Right hindlimb (tissue), 1 donor: ENCODE measurements around the gene PRMT7.

Source experiments
- DNase-seq: peaks from one replicate; pipeline ENCODE4 v3.0.0-alpha.2; 2018

PRMT7 gene

DNA sequence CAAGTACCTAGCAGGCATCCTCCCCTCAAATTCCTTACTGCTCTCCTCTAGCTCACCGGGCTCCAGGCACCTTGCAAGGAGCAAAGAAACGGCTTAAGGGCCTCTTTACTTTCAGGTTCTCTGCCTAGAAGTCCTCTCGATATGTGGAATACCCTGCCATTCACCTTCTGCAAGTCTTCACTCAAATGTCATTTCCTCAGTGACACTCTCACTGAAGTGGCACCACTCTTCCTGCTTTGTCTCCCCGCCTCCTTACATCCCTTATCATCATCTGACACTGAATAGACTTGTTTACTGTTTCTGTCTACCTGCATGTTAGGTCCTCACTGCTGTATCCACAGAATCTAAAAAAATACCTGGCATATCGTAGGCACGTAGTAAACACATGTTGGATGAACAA, 1.0 kb upstream of the PRMT7 start:
- DNase-seq: no peak

DNA sequence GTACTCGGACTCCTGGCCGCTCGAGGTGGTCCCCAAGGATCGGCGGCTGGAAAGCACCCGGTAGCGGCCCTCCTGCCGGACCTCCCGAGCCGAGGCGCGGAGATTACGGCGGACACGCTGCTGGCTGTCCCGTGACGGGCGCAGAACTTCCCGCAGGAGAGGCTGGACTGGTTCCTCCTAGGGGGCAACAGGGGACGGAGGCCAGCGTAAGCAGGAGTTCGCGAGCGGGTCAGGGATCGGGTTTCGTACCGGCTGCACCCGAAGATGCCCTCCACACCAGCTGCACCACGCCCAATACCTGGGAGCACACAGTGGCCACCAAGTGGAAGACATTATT, 414 bp upstream of the PRMT7 start:
- no peak for DNase-seq

DNA sequence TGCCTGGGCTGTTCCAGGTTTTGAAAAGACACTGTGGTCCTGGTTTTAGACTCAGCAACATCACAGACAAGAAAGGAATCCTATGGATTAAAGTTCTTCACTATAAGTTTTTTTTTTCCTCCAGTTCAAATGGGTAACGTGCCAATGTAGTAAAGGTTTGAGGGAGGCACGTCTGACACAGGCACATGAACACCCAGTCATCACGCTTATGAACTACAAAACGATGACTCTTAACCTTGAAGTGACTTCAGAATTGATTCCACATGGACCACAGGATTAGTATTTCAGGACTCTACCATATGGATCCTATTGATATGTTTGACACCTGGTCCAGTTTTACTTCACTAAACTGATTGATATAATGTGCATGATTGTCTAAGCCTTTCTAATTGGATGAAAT, 2.3 kb downstream of the PRMT7 start:
- DNase-seq: no peak

DNA sequence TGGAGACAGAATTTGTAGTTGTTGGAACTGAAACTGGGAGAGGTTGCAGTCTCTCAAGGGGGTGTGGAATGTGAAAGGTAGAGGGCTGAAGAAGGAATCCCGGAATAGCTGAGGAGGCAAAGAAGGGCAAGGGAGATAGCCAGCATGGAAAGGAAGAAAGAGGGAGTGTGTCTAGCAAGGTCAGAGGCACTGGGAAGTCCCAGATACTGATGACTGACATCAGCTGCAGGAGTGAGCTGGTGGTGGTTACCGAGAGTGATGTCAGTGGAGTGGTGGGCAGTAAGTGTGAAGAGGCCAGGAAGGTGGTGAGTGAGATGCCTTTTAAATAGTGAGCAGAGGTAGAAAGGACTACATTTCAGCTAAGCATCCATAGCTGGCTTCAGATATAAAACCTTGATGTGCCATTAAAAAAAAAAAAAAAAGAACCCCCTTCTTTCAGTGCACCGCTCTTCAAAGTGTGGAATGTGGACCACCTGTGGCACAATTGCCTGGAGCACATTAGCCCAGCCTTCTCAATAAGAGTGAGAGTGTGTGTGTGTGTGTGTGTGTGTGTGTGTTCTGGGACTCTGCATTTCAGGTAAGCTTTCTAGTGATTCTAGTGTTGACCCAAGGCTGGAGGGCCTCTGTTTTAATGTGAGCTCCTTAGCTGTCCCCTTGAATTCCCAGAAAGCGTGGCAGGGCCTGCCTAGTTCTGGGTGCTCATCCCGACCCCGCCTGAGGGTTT, 8.5 kb downstream of the PRMT7 start:
- no peak for DNase-seq

DNA sequence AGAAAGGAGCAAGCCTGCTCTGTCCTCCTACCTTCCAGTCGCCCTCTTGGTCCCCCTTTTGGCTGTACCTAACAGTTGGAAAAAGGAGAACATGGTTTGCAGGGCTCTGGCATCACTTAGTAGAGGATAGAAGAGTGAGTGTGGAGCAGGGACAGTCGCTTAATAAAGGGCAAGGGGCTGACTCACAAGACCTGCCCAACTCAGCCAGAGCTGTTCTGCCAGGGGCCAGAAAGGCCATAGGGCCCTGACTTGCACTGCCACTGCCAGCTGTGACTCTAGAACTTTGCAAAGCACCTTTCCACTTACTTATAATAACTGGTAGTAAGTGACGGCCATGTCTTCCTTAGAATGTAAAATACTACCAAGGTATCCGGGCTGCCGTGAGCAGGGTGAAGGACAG, 13.5 kb downstream of the PRMT7 start:
- no peak for DNase-seq

DNA sequence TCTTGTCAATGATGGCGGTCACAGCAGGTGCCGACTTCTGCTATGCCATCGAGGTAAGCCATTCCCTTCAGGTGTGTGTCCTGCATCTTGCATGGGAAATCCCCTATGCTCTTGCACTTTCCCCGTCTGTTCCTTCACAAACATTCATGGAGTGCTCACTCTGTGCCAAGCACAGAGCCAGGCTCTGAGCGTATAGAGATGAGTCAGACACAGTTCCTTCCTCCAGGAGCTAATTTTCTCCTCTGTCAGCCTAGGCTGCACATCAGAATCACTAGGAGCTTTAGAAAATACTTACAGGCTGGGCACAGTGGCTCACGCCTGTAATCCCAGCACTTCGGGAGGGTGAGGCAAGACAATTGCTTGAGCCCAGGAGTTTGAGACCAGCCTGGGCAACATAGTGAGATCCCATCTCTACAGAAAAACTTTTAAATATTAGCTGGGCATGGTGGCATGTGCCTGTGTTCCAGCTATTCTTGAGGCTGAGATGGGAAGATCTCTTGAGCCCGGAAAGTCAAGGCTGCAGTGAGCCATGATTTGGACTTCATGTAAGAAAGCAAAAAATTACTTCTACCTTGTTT, 14.1 kb downstream of the PRMT7 start:
- no peak for DNase-seq

DNA sequence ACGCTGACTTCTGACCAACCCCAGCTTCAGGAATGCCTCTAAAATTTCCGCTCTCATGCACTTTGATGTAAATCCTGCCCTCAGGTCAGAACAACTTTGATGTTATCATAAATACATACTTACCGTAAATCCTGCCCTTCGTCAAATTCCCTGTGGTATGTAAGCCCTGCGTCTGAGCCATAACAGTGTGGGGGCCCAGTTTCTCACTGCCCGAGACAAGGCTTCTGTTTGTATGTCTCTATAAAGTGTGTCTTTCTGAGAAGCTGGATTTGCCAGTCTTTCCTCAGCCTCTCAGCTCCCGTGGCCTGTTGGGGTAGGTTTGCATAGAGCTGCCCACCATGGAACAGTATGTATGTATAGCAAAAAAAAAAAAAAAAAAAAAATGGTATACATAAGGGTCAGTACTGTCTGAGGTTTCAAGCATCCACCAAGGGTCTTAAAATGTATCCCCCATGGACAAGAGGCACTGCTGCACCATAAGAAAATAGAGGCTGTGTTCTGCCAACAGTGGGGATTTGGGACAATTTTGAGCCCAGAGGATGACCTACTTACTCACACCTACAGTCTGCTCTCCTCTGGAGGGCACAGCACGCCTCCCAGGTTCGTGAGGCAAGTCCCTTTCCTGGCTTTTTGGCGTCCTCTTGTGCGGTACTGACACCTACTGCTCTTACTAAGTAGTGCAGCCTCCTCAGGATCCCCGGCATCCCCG, 17.5 kb downstream of the PRMT7 start:
- DNase-seq: peak; percentile 80

DNA sequence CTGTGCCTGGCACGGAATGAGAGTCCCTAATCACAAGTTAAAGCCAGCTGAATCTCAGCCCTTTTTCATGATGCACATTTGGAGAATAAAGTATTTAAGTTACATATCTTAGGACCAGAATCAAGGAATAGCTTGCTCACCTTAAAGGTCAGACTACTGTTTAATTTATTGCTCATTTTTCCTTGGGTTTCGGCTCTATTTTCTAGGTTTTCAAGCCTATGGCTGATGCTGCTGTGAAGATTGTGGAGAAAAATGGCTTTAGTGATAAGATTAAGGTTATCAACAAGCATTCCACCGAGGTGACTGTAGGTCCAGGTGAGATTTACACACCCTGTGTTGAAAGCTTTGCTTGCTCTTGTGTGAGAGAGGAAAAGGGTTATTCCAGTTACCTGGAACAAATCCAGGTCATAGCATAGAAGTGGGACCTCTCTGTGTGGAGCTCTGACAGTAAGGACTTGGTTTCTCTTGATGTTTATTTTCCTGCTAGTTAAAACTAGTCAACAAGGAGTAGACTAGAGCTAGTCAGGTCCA, 18.1 kb downstream of the PRMT7 start:
- no peak for DNase-seq

DNA sequence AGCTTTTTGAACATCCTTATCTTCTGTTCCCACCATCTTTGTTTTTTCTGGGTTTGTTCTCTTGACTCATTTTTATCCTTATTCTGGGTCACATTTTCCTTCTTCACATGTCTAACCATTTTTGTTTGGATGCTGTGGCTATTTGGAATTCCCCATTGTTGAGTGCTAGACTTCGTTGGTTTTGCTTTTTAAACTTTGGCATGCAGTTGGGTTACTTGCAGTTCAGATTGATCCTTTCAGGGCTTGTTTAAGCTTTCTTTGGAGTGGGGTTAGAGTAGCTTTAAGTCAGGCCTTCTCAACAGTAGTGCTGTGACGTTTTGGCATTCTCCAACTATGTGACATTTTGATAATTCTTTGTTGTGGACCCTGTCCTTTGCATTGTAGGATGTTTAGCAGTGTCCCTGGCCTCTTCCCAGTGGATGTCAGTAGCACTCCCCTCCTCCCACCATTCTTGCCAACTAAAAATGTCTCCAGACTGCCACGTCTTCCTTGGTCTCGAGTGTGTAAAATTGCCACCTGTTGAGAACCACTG, 21.1 kb downstream of the PRMT7 start:
- no peak for DNase-seq

DNA sequence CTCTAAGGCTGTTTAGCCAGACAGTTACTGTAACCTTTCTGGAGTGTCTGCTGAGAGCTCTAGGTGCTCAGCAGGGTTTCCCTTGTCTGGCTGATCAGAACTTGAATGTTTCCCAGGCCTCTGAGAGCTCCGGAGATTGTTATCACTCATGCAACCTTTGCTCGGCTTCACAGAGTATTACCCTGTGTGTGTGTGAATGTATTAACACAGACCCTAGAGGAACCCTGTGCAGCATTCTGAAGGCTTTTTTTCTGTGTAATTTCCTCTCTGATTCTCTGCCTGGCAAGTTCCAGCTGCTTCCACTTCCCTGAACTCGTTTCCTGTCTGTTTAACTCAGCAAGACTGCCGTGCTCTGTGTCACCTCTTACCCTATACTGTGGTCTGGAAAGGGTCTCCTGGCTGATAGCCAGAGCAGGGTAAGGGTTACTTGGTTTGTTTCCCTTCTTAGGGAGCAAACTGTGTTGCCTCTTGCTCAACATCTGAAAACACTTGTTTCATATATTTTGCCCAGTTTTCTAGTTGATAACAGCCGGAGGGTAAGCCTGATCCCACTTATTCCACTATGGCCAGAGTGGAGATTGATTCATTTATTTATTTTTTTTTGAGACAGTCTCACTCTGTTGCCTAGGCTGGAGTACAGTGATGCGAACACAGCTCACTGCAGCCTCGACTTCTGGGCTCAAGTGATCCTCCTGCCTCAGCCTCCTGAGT, 21.7 kb downstream of the PRMT7 start:
- no peak for DNase-seq

DNA sequence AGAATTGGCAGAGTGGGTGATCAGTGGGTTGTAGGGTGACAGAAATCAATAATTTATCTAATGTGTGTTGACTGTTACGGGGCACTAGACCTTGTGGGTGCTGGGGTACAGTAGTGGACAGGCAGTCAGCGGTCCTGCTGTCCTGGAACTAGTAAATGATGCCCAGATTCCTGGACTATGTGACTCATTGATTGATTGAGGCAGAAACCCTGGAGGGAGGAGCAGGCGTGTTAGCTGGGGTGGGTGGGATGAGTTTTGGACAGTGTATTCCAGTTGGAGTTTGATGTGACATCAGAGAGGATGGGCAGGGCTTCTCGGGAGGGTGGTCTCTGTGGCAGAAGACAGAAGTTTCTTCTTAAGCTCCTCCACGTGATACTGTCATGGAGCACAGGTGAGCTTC, 24.4 kb downstream of the PRMT7 start:
- no peak for DNase-seq

DNA sequence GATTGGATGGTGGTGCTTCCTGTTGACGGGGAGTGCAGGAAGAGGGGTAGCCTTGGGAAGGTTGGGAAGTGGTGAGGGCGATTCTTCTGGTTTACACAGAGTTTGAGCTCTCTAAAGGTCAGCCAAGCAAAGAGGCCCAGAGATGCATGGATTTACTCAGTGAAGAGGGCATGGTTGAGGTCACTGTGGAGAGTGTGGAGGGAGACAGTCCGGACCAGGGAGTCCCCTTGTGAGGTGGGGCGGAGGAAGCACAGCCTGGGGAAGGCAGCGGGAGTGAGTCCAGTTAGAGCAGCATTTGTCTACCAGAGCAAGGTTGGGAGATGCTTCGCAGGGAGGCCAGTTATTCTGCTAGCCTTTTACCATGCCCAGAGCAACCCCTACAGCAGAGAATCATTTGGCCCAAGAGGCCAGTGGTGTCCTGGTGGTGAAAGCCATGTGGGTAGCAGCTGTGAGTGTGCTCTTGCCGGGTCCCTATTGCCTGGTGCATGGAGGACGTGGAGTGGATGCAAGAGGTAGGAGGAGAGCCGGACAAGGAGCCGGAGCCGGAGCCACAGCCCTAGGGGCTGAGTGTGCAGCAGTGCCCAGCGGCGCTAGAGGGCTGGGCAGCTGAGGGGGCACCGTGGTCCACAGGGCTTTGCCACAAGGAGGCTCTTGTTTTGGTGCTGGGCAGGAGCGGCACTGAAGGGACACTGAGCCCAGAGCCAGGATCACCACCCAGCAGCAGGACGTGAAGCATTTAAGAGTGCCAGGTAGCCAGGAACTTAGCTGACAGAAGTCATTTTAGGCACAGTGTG, 27.7 kb downstream of the PRMT7 start:
- no peak for DNase-seq

DNA sequence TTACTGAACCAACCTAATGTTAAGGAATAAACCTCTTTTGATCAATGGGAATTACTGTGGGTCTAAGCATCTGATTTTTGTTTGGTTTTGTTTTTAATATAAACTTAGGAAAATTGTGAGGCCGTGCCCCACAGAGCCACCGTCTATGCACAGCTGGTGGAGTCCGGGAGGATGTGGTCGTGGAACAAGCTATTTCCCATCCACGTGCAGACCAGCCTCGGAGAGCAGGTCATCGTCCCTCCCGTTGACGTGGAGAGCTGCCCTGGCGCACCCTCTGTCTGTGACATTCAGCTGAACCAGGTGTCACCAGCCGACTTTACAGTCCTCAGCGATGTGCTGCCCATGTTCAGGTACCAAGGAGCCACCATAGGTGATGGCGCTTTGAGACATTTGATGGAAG, 28.4 kb downstream of the PRMT7 start:
- no peak for DNase-seq

DNA sequence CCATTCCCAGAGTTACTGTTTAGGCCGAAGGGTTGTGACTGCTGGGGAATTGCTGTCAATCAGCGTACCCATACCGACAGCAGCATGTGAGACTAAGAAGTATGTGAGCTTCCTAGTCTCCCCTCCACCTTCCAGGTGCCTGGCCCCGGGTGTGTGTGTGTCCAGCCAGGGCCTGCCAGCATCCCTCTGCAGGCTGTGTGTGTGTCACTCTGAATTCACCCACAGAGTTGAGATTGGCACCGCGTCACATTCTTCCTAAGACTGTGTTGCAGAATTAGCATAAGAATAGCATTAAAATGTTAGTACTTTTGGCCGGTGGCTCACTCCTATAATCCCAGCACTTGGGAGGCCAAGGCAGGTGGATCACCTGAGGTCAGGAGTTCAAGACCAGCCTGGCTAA, 31.8 kb downstream of the PRMT7 start:
- no peak for DNase-seq

DNA sequence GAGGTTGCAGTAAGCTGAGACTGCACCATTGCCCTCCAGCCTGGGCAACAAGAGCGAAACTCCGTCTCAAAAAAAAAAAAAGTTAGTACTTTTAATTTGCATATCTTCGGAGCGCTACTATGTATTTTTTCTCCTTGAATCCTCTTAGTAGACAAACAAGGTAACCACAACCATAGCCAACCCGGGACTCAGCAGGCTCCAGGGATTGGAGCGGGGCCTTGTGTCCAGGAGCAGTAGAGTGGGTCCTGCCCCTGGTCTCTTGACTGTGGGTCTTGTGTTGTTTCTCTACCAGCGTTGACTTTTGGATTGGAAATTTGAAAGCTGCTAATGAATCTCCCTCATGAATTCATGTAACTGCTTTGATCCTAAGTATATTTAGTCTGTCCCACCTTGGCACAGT, 32.3 kb downstream of the PRMT7 start:
- DNase-seq: no peak

DNA sequence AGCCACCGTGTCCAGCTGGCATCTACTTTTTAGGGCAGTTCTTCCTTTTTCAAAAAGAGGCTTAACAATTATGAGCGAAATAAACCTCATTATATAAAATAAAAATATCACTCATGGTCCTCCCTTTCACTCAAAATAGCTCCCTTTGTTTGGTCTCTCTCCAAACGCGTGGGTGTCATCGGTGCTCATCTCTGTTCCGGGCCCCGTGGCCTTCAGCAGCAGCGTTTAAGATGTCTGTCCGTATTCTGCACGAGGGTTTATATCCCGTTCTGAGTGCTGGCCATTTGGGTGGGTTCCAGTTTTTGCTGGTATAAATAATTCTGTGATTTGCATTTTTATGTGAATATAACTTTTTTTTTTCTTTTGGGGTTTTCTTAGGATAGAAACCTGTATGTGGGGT, 33.4 kb downstream of the PRMT7 start:
- DNase-seq: no peak

DNA sequence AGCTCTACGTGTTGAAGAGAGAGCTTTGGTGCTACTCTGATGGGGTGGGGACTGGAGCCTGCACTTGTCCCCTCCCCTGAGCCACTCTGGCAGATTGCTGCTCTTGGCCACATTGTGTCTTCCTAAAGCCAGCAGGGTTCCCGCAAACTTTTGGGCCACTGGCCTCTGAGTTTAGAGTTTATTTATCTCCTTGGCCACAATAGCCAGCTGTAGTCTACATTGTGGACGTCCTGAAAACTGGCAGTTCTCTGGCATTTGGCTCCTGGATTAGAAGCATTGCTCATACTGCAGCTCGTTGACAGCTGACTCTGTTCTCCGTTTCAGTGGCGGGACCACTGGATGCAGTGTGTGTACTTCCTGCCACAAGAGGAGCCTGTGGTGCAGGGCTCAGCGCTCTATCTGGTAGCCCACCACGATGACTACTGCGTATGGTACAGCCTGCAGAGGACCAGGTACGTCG, 34.6 kb downstream of the PRMT7 start:
- DNase-seq: no peak

DNA sequence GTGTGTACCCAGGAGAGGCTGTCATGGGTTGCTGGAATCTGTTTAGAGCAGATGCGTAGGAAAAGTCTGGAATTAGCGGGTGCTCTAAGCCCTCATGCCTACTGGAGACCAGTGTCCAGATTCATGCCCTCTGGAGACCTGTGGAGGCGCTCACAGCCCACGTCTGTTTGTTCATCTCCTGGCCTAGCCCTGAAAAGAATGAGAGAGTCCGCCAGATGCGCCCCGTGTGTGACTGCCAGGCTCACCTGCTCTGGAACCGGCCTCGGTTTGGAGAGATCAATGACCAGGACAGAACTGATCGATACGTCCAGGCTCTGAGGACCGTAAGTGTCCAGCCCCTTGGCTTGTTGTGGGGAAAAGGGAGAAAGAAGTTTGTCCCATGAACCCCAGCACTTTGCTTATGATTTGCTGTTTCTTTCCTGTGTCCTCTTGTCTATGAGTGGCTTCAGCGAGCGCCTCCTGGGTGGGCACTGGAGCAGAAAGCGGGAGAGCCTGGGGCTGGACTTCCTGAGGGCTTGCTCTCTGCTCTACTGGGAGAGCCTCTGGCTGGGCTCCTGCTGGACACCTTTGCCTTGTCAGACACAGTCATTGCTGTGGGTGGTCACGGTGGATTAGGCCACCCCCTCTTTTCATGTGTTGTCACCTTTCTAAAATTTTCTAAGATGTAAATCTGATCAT, 35.3 kb downstream of the PRMT7 start:
- DNase-seq: no peak

DNA sequence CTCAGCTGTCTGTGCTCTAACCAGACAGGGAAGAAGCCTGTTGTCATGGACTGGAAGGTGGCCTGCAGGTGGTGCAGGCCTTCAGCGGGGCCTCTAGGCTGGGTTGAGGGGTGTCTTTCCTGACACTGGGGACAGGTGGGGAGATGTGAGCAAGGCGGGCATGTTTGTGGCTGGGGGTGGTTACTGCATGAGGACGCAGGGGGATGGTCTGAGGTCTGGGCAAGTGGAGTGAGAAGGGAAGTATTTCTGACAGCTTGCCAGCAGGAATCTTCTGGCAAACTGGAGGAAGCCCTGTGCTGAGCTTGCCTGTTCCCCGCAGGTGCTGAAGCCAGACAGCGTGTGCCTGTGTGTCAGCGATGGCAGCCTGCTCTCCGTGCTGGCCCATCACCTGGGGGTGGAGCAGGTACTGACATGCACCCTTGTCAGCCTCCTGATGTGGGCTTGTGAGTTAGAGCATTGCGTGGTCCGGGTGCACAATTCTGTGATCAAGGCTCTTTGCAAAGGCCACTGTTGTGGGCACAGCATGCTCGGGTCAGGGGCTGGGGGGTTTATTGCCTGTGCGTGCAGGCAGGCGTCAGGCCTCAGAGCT, 36.2 kb downstream of the PRMT7 start:
- DNase-seq: no peak

DNA sequence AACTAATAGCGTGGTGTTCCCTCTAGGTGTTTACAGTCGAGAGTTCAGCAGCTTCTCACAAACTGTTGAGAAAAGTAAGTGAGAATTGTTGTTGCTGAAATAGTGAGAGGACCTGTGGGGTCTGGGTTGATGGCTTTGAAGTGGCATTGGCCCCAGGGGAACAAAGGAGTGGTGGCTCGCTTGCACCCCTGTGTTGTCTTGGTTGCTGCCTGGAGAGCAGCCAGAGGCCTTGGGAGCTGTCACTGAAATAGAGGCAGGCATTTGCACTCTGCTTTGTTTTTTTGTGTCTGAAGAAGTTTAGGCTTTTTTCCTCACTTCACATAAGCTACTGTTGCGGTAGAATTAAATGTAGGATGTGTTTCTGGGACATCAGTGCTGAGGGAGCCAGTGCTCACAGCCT, 36.8 kb downstream of the PRMT7 start:
- DNase-seq: no peak
